ENCODE results near the gene MYO1H. TPM values are rescaled to one million over a fixed set of nuclear protein-coding genes. Genes with fewer than 3 reads are reported as not detected.

MYO1H gene
- total RNA-seq, 1 donor from 2014 or later: not detected

- no peak overlapping the region for H2AFZ ChIP-seq (ENCODE audit: low read depth, low read length)
- no peak for FAIRE-seq
- H3K4me2 ChIP-seq (ENCODE audit: low read length): no peak overlapping the region
- no peaks in the 10 kb centered on the region for H3K27me3 ChIP-seq (ENCODE audit: insufficient read depth, low read length)
- Mint-ChIP-seq H3K4me3 (ENCODE audit: unreplicated experiment) (no peak overlapping the region), H3K4me1 (ENCODE audit: low read depth, unreplicated experiment) (peaks cover 70% of the 10 kb centered on the region), H3K27me3 (ENCODE audit: low read depth, unreplicated experiment) (no peaks in the 10 kb centered on the region), H3K9me3 (ENCODE audit: unreplicated experiment) (no peaks in the 10 kb centered on the region), H3K27ac (ENCODE audit: unreplicated experiment) (peak overlapping the region; percentile 13), H3K36me3 (ENCODE audit: low read depth, unreplicated experiment) (peaks cover 17% of the 10 kb centered on the region)
- no peak overlapping the region for H3K4me3 ChIP-seq (ENCODE audit: insufficient read depth, low read depth, low read length)
- peaks cover 83% of the 10 kb centered on the region for H3K79me2 ChIP-seq (ENCODE audit: insufficient read depth, low read length)
- peaks cover 66% of the 10 kb centered on the region for H4K20me1 ChIP-seq (ENCODE audit: insufficient read depth, low read length)
- TF ChIP-seq CTCF (IDR thresholded peaks at IDR 0.05; ENCODE audit: insufficient read depth, low read depth, low read length) (no peak), EZH2 (IDR thresholded peaks at IDR 0.05; ENCODE audit: insufficient read depth, low read length) (no peak)
- peaks cover 28% of the 10 kb centered on the region for H3K36me3 ChIP-seq (ENCODE audit: insufficient read depth, low read length)
- H3K4me1 ChIP-seq (ENCODE audit: insufficient read depth, low read length): peaks cover 31% of the 10 kb centered on the region
- H3K9me3 ChIP-seq (ENCODE audit: insufficient read depth, low read depth, low read length): no peaks in the 10 kb centered on the region
- DNase-seq (ENCODE audit: low read depth): no peak
- no peak overlapping the region for H3K27ac ChIP-seq (ENCODE audit: low read depth, low read length)
- no peak overlapping the region for H3K9ac ChIP-seq (ENCODE audit: low read length)
Measured at GRCh38 chr12:109466821-109467220, 119.1 kb downstream of the MYO1H start.

GRCh38 chr12:109467978-109468676, 120.4 kb downstream of the MYO1H start:
- no peak overlapping the region for H3K4me3 Mint-ChIP-seq (ENCODE audit: unreplicated experiment)
- Histone ChIP-seq H3K4me2 (ENCODE audit: low read length) (no peak overlapping the region), H3K36me3 (ENCODE audit: insufficient read depth, low read length) (peaks cover 28% of the 10 kb centered on the region), H3K4me1 (ENCODE audit: insufficient read depth, low read length) (peaks cover 18% of the 10 kb centered on the region), H3K4me3 (ENCODE audit: insufficient read depth, low read depth, low read length) (no peak overlapping the region), H3K9ac (ENCODE audit: low read length) (no peak overlapping the region), H3K27me3 (ENCODE audit: insufficient read depth, low read length) (no peaks in the 10 kb centered on the region), H3K9me3 (ENCODE audit: insufficient read depth, low read depth, low read length) (no peaks in the 10 kb centered on the region), H3K27ac (ENCODE audit: low read depth, low read length) (no peak overlapping the region), H3K79me2 (ENCODE audit: insufficient read depth, low read length) (peaks cover 92% of the 10 kb centered on the region), H2AFZ (ENCODE audit: low read depth, low read length) (no peak overlapping the region), H4K20me1 (ENCODE audit: insufficient read depth, low read length) (peaks cover 77% of the 10 kb centered on the region)
- FAIRE-seq: no peak
- H3K27me3 Mint-ChIP-seq (ENCODE audit: low read depth, unreplicated experiment): no peaks in the 10 kb centered on the region
- no peak for DNase-seq (ENCODE audit: low read depth)
- H3K36me3 Mint-ChIP-seq (ENCODE audit: low read depth, unreplicated experiment): peaks cover 21% of the 10 kb centered on the region
- TF ChIP-seq EZH2 (IDR thresholded peaks at IDR 0.05; ENCODE audit: insufficient read depth, low read length) (no peak), CTCF (IDR thresholded peaks at IDR 0.05; ENCODE audit: insufficient read depth, low read depth, low read length) (no peak)
- H3K9me3 Mint-ChIP-seq (ENCODE audit: unreplicated experiment): no peaks in the 10 kb centered on the region
- H3K4me1 Mint-ChIP-seq (ENCODE audit: low read depth, unreplicated experiment): peaks cover 61% of the 10 kb centered on the region
- H3K27ac Mint-ChIP-seq (ENCODE audit: unreplicated experiment): peak overlapping the region; percentile 62

GRCh38 chr12:109469517-109469916, 121.8 kb downstream of the MYO1H start:
- Histone ChIP-seq H3K9me3 (ENCODE audit: insufficient read depth, low read depth, low read length) (no peaks in the 10 kb centered on the region), H3K79me2 (ENCODE audit: insufficient read depth, low read length) (peaks cover 98% of the 10 kb centered on the region), H3K27me3 (ENCODE audit: insufficient read depth, low read length) (no peaks in the 10 kb centered on the region), H4K20me1 (ENCODE audit: insufficient read depth, low read length) (peaks cover 88% of the 10 kb centered on the region), H3K4me1 (ENCODE audit: insufficient read depth, low read length) (peaks cover 5% of the 10 kb centered on the region), H3K4me3 (ENCODE audit: insufficient read depth, low read depth, low read length) (no peak overlapping the region), H2AFZ (ENCODE audit: low read depth, low read length) (no peak overlapping the region), H3K4me2 (ENCODE audit: low read length) (no peak overlapping the region), H3K9ac (ENCODE audit: low read length) (no peak overlapping the region), H3K36me3 (ENCODE audit: insufficient read depth, low read length) (peaks cover 28% of the 10 kb centered on the region), H3K27ac (ENCODE audit: low read depth, low read length) (no peak overlapping the region)
- no peak for TF ChIP-seq EZH2 (IDR thresholded peaks at IDR 0.05; ENCODE audit: insufficient read depth, low read length)
- TF ChIP-seq CTCF (IDR thresholded peaks at IDR 0.05; ENCODE audit: insufficient read depth, low read depth, low read length): no peak
- Mint-ChIP-seq H3K27ac (ENCODE audit: unreplicated experiment) (no peak overlapping the region), H3K4me3 (ENCODE audit: unreplicated experiment) (no peak overlapping the region), H3K9me3 (ENCODE audit: unreplicated experiment) (no peaks in the 10 kb centered on the region), H3K4me1 (ENCODE audit: low read depth, unreplicated experiment) (peaks cover 51% of the 10 kb centered on the region), H3K36me3 (ENCODE audit: low read depth, unreplicated experiment) (peaks cover 22% of the 10 kb centered on the region), H3K27me3 (ENCODE audit: low read depth, unreplicated experiment) (no peaks in the 10 kb centered on the region)
- FAIRE-seq: no peak
- no peak for DNase-seq (ENCODE audit: low read depth)

All from astrocyte (in vitro differentiated cells and primary cell).